Thoracic aorta (tissue), 2 donors: ENCODE results near the gene LOXL4. TPM values are rescaled to one million over a fixed set of nuclear protein-coding genes. Genes with fewer than 3 reads are reported as not detected.
A peak's percentile ranks its signal among the peaks of the same experiment; 100 is the strongest.

Experiments
- ATAC-seq: fragments of 150-250 bp; one replicate; pipeline ENCODE4 v1.8.0; 2017; ENCODE audit warnings: low read depth; ENCODE audit not compliant: insufficient number of reproducible peaks, low FRiP score
- DNase-seq: peaks from one replicate; pipeline ENCODE4 v3.0.0-alpha.2; 2020; ENCODE audit warnings: low spot score
- H3K27ac ChIP-seq, 2 donors: fragments of 200-600 bp; sonication (generic); 1 replicate in 1 of 2; 2 replicates in 1 of 2; pipeline ENCODE4 v1.5.1; 2016; ENCODE audit warnings: mild to moderate bottlenecking in 2 of 2, moderate library complexity in 2 of 2
- H3K27me3 ChIP-seq: fragments of 200-600 bp; sonication (generic); replicated peaks from 2 replicates; pipeline ENCODE4 v1.6.0; 2016; ENCODE audit warnings: mild to moderate bottlenecking; ENCODE audit not compliant: insufficient read depth
- H3K36me3 ChIP-seq: fragments of 200-600 bp; sonication (generic); one replicate; pipeline ENCODE4 v1.5.1; 2016
- H3K4me1 ChIP-seq, 2 donors: fragments of 200-600 bp; sonication (generic); 1 replicate in 1 of 2; 2 replicates in 1 of 2; pipeline versions ENCODE4 v1.5.1 to v1.6.0; 2016; ENCODE audit warnings: low read depth in 2 of 2, mild to moderate bottlenecking in 1 of 2; ENCODE audit not compliant: control insufficient read depth in 1 of 2
- H3K4me3 ChIP-seq: fragments of 200-600 bp; sonication (generic); 2 replicates; pipeline ENCODE4 v1.5.1; 2016; ENCODE audit warnings: mild to moderate bottlenecking
- H3K9me3 ChIP-seq: fragments of 200-600 bp; sonication (generic); 2 replicates; pipeline ENCODE4 v1.5.1; 2016
- total RNA-seq, 2 donors: library from RNA; depleted of rRNA; stranded (reverse); fragments of >200 nt; gene quantifications; one replicate each; pipeline versions ENCODE4 v1.1.0 to v1.2.3, GENCODE V29; 2016
- TF ChIP-seq, protein P1 (sequence below): fragments of 200-600 bp; sonication (generic); IDR thresholded peaks from one replicate; pipeline ENCODE4 v1.5.1; 2019; ENCODE audit warnings: antibody characterized with exemption

LOXL4 gene
- total RNA-seq, 2 donors from 2014 or later: 15.4 to 24.5 TPM

DNA sequence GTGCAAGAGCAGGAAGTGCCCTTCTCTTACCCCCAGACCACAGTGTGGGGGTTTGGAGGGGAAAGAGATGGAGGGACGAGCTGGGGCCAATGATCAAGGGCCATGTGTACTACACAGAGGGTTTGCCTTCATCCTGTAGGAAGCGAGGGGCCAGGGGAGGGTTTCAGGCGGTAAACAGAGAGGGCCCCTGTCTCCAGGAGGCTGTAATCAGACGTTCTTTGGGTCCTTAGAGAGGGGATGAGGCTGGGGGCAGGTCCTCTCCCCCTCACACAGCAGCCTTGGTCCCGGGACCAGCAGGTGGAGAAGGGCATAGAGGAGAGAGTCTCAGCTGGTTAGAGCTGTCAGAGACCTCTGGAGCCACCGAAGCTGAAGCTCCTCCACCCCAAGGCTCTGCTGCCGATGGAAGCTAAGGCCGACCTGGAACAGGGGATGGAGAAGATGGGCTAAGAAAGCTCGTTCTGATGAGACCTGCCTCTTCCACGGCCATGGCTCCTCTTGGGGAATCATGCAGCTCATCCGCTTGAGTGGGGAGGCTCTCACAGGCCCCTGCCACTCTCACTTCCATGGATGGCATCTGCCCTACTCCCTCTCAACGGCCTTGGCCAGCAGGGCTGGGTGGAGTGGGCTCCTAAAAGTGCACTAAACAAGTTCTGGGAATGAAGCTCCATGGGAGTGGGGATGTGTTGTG lies 3.5 kb downstream of the LOXL4 start:
- Histone ChIP-seq H3K9me3 (no peaks in the 10 kb centered on the region), H3K4me1 (peaks cover 10 to 60% of the 10 kb centered on the region in 2 donors), H3K27me3 (no peaks in the 10 kb centered on the region), H3K36me3 (no peaks in the 10 kb centered on the region), H3K4me3 (no peak overlapping the region), H3K27ac (peak overlapping the region in 1 of 2 donors; percentile 38)
- TF ChIP-seq, protein P1, sequence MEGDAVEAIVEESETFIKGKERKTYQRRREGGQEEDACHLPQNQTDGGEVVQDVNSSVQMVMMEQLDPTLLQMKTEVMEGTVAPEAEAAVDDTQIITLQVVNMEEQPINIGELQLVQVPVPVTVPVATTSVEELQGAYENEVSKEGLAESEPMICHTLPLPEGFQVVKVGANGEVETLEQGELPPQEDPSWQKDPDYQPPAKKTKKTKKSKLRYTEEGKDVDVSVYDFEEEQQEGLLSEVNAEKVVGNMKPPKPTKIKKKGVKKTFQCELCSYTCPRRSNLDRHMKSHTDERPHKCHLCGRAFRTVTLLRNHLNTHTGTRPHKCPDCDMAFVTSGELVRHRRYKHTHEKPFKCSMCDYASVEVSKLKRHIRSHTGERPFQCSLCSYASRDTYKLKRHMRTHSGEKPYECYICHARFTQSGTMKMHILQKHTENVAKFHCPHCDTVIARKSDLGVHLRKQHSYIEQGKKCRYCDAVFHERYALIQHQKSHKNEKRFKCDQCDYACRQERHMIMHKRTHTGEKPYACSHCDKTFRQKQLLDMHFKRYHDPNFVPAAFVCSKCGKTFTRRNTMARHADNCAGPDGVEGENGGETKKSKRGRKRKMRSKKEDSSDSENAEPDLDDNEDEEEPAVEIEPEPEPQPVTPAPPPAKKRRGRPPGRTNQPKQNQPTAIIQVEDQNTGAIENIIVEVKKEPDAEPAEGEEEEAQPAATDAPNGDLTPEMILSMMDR: no peak
- no peak for DNase-seq
- ATAC-seq: no peak

DNA sequence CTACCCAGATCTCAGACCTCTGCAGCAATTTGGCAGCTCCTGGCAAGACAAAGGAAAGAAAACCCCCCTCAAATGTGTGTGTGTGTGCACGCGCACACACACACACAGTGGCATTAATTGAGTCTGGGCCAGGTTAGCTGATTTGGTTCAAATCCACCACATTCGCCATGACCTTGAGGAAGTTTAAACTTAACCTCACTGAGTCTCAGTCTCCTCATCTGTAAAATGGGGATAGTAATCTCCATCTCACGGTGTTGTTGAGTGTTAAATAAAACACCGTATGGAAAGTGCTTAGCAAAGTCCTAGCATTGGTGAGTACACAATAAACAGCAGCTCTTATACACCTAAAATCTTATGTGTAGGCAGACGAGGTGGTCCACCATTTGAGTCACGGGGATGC lies 4.9 kb downstream of the LOXL4 start:
- Histone ChIP-seq H3K27ac (no peak overlapping the region), H3K9me3 (no peaks in the 10 kb centered on the region), H3K4me1 (peaks cover 10 to 62% of the 10 kb centered on the region in 2 donors), H3K36me3 (no peaks in the 10 kb centered on the region), H3K4me3 (no peak overlapping the region), H3K27me3 (no peaks in the 10 kb centered on the region)
- ATAC-seq: no peak
- DNase-seq: no peak
- TF ChIP-seq, protein P1: no peak

DNA sequence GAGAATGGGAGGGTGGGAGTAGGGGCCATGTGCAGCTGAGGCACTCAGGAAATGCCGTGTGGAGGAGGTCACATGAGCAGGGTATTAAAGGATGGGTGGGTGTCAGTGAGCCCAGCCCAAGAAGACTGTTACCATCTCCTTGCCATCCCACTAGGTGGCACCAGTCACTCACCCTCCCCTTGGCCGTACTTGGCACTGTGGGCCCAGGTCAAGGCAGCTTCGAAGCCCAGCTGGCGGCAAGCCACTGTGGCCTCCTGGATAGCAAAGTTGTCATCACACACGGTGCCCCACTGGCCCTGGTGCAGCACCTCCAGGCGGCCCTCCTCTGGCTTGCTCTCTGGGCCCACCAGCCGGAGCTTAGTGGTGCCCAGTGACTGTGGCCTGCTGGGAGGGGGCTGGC lies 5.4 kb downstream of the LOXL4 start:
- H3K27me3 ChIP-seq: no peaks in the 10 kb centered on the region
- no peaks in the 10 kb centered on the region for H3K9me3 ChIP-seq
- TF ChIP-seq, protein P1: peak; percentile 34
- H3K36me3 ChIP-seq: no peaks in the 10 kb centered on the region
- no peak overlapping the region for H3K27ac ChIP-seq
- H3K4me3 ChIP-seq: no peak overlapping the region
- H3K4me1 ChIP-seq: peaks cover 10 to 58% of the 10 kb centered on the region in 2 donors
- ATAC-seq (no peak), DNase-seq (no peak)

DNA sequence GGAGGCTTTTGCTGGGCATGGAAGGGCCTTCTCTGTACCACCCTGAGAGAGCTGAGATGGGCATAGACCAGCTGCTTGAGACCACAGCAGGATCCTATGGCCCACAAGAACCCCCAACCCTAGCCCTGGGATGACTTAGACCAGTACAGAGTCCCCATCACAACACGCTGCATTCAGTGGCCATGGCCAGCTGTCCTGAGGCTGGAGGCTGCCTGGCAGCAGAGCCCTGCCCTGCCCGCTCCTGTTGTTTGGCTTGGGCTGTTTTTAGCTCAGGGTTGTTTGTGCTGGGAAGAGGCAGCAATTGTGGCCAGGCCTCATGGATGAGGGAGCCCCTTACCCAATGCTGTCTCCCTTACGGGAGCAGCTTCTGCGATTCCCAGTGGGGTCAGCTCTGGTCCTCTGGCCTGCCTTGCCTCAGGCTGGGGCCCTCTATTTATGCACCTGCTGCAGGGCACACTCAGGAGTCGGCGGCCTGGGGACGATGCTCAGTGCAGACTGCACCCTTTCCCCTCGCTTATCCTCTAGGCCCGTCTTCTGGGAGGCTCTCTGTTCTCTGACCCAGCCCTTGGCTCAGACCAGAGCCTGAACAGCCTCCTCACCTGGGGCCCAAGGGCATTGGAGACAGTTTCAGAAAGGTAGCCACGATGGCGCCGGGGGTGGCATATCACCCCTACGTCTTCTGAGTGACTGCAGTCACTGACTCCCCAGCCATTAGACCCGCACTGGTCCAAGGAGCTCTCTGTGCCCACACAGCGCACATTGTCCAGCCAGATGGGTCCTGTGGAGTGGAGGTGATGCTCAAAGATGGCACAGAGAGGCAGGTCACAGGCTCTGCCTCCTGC lies 6.3 kb downstream of the LOXL4 start:
- TF ChIP-seq, protein P1: no peak
- no peak for DNase-seq
- Histone ChIP-seq H3K27me3 (no peaks in the 10 kb centered on the region), H3K36me3 (no peaks in the 10 kb centered on the region), H3K9me3 (no peaks in the 10 kb centered on the region), H3K27ac (no peak overlapping the region), H3K4me3 (no peak overlapping the region), H3K4me1 (peaks cover 8 to 49% of the 10 kb centered on the region in 2 donors)
- no peak for ATAC-seq

DNA sequence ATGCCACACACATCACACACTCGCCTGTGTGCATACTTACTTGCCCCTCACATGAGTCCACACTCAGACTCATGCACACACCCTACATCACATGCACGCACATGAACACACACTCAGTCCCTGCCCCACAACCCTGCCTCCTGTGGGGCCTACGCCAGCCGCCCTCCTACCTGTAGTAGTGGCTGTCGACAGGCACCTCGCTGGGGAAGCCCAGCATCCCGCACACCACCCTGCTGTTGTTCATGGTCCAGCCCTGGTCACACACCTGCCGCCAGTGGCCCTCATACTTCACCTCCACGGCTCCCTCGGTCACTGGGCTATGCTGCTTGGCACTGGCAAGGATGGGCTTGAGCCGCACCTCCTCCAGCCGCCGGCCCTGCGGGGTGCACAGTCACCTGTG lies 7.2 kb downstream of the LOXL4 start:
- H3K4me3 ChIP-seq: no peak overlapping the region
- no peaks in the 10 kb centered on the region for H3K36me3 ChIP-seq
- peaks cover 7 to 40% of the 10 kb centered on the region in 2 donors for H3K4me1 ChIP-seq
- no peaks in the 10 kb centered on the region for H3K9me3 ChIP-seq
- TF ChIP-seq, protein P1: no peak
- H3K27me3 ChIP-seq: no peaks in the 10 kb centered on the region
- DNase-seq: no peak
- no peak overlapping the region for H3K27ac ChIP-seq
- no peak for ATAC-seq
